K562 (cell line): ENCODE measurements around the gene KRT33B.

ENCODE experiments used
- GATA2 ChIP-seq: sonication (generic); formaldehyde crosslinking; IDR thresholded peaks from 2 replicates; pipeline ENCODE4 v1.4.0; 2020; ENCODE audit warnings: mild to moderate bottlenecking, missing genetic modification reagents
- MYC ChIP-seq, 2 experiments: fragments of 250-450 bp in 1 of 2; sonication (Bioruptor Pico) in 1 of 2; IDR thresholded peaks; 2 replicates each; pipeline versions ENCODE4 v1.5.1 to v1.6.1; 2012 to 2021; ENCODE audit warnings: low read depth in 2 of 2, borderline replicate concordance in 1 of 2, improper control_type of control experiment in 1 of 2, low read length in 1 of 2, mild to moderate bottlenecking in 1 of 2, moderate library complexity in 1 of 2
- POLR2AphosphoS2 ChIP-seq: IDR thresholded peaks from 2 replicates; pipeline ENCODE4 v1.6.1; 2012; ENCODE audit warnings: low read length, improper control_type of control experiment
- RBM39 ChIP-seq: fragments of 200-400 bp; formaldehyde crosslinking; optimal IDR thresholded peaks from 2 replicates; pipeline ENCODE3; 2018; ENCODE audit warnings: low read depth, low read length
- SNIP1 ChIP-seq: fragments of 450-650 bp; IDR thresholded peaks from 2 replicates; pipeline ENCODE4 v1.7.1; 2017; ENCODE audit warnings: low read depth, mild to moderate bottlenecking
- TBL1XR1 ChIP-seq, 2 experiments: IDR thresholded peaks; 2 replicates each; pipeline ENCODE4 v1.6.1; 2012; ENCODE audit warnings: improper control_type of control experiment in 2 of 2, low read length in 2 of 2, mild to moderate bottlenecking in 1 of 2
- TF ChIP-seq, protein P1 (sequence below), 3 experiments: IDR thresholded peaks in 2 of 3; conservative IDR thresholded peaks in 1 of 3; 2 replicates each; pipeline ENCODE4 v1.5.1; 2011 to 2012; ENCODE audit warnings: low read length in 3 of 3, mild to moderate bottlenecking in 3 of 3, control low read depth in 2 of 3, improper control_type of control experiment in 1 of 3, inconsistent platforms in 1 of 3, low read depth in 1 of 3, mixed read lengths in 1 of 3, moderate library complexity in 1 of 3; ENCODE audit not compliant: insufficient read depth in 2 of 3

DNA sequence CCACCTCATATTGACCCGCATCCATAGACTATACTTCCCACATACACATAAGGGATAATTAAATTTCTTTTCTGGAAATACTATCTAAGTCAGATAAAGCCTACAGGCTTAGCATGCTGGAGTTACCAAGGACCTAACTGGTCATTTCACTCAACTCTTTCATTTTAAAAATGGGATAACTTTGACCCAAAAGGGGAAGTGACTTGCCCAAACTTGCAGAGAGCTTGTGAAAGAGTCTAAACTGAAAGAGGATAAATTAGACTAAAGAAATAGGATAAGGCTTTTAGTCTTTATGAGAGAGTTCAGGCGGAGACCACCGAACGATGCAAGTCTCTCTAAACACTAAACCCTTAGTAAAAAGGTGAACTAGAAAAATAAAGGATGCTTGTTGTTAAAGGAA is 15.1 kb downstream of the KRT33B start:
- no peak for TF ChIP-seq GATA2 (CRISPR knock-in tag)
- TF ChIP-seq, protein P1, sequence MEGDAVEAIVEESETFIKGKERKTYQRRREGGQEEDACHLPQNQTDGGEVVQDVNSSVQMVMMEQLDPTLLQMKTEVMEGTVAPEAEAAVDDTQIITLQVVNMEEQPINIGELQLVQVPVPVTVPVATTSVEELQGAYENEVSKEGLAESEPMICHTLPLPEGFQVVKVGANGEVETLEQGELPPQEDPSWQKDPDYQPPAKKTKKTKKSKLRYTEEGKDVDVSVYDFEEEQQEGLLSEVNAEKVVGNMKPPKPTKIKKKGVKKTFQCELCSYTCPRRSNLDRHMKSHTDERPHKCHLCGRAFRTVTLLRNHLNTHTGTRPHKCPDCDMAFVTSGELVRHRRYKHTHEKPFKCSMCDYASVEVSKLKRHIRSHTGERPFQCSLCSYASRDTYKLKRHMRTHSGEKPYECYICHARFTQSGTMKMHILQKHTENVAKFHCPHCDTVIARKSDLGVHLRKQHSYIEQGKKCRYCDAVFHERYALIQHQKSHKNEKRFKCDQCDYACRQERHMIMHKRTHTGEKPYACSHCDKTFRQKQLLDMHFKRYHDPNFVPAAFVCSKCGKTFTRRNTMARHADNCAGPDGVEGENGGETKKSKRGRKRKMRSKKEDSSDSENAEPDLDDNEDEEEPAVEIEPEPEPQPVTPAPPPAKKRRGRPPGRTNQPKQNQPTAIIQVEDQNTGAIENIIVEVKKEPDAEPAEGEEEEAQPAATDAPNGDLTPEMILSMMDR (IDR thresholded peaks at IDR 0.05 in 2 of 3, conservative IDR thresholded peaks at IDR 0.05 in 1 of 3; ENCODE audit: insufficient read depth in 2 of 3, low read depth in 1 of 3, low read length in 3 of 3) = no peak
- TF ChIP-seq POLR2AphosphoS2 = no peak
- no peak for TF ChIP-seq SNIP1
- no peak for TF ChIP-seq RBM39
- TF ChIP-seq TBL1XR1 (IDR thresholded peaks at IDR 0.05; ENCODE audit: low read length in 2 of 2) = no peak
- TF ChIP-seq MYC (IDR thresholded peaks at IDR 0.05; ENCODE audit: low read depth, low read length) = no peak
- no peak for TF ChIP-seq MYC (CRISPR knock-in tag; IDR thresholded peaks at IDR 0.05; ENCODE audit: borderline replicate concordance, low read depth)
